NCI-H2171 (cell line): ENCODE data around the gene GALM.

Experiments used
- DNase-seq: peaks from one replicate; lab custom pipeline; 2025; lab: John Stamatoyannopoulos, UW

GALM gene

GRCh38 chr2:38771632-38772031 is 105.7 kb downstream of the GALM start:
- DNase-seq: no peak

DNA sequence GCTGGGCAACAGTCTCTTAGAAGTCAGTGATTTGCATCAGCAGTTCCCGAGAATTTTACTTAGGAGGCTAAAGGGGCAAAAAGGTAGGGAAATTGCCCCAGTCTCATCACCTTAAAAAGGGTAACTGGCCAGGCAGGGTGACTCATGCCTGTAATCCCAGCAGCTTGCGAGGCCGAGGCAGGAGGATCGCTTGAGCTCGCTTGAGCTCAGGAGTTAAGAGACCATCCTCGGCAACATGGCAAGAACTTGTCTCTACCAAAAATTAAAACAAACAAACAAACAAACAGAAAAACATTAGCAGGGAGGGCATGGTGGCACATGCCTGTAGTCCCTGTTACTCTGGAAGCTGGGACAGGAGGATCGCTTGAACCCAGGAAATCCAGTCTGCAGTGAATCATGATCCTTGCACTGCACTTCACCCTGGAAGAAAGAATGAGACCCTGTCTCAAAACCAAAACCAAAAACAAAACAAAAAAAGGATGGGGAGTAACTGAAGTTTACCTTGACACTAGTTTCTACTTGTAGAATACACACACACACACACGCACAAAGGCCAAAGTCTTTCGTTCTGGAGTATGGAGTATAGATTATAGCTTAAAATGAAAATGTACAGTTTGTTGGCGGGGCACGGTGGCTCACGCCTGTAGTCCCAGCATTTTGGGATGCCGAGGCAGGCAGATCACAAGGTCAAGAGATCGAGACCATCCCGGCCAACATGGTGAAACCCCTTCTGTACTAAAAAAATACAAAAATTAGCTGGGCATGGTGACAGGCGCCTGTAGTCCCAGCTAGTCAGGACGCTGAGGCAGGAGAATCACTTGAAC is 109.4 kb downstream of the GALM start:
- DNase-seq: no peak

DNA sequence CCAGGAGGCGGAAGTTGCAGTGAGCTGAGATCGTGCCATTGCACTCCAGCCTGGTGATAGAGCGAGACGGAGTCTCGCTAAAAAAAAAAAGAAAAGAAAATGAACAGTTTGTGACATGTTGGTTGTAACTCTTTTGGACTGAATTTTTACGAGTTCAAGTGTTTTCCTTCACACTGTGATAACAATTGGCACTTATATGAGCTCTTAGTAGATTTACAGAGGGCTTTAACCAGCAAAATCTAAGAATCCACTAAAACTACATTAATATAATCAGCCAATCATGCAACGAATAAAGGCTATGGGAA is 110.0 kb downstream of the GALM start:
- no peak for DNase-seq

- no peak for DNase-seq
These were observed 110.6 kb downstream of the GALM start for GRCh38 chr2:38776531-38776930.

- DNase-seq: no peak
These were observed 112.8 kb downstream of the GALM start for GRCh38 chr2:38778687-38779082.

- no peak for DNase-seq
These were observed 117.7 kb downstream of the GALM start for GRCh38 chr2:38783586-38783985.
